ENCODE measurements around the gene NDUFB2.
"Not testable (repeated sequence)": the region's sequence is repeated elsewhere in the genome, so short reads cannot be mapped to it uniquely, and the experiment has no call there.

Gene NDUFB2

GRCh38 chr7:140694592-140694991, 1.9 kb upstream of the NDUFB2 start:
- no peak for DNase-seq

- DNase-seq: no peak
These were observed 1.1 kb upstream of the NDUFB2 start for GRCh38 chr7:140695381-140695780.

GRCh38 chr7:140696024-140696679, 356 bp upstream of the NDUFB2 start:
- peak; percentile 97 for DNase-seq

- no peak for DNase-seq
These were observed 1.1 kb downstream of the NDUFB2 start for GRCh38 chr7:140697447-140698143.

GRCh38 chr7:140698477-140698876, 2.0 kb downstream of the NDUFB2 start:
- peak; percentile 11 for DNase-seq

DNA sequence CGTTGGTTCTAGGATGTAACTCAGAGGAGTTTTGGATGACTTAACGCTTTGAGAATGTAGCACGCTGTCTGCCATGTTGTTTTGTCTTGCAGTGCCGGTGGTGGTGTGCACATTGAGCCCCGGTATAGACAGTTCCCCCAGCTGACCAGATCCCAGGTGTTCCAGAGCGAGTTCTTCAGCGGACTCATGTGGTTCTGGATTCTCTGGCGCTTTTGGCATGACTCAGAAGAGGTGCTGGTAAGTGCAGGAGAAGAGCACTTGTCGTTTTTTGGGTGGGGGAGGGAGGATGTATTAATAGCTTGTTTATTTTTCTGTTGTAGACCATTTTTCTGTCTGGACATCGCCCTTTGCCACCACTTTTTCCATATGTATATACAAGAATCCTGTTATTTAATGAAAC, 6.3 kb downstream of the NDUFB2 start:
- no peak for DNase-seq

DNA sequence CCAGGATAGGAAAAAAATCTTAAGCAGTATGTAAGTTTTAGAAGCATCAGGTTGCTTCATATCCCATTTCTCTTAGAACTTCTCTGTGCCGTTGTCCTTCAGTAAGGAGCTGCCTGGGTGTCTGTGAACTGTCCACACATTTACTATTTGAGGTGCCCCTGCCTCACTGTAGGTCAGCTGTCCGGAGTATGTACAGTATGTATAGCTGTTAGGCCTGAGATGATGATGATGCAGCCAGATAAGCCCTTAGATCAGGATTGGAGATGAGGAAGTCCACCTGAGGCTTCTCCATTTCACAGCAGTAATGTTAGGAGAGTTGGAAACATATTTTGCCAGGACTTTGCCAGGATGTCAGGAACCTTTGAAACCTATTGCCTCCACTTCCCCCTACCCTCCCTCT, 7.7 kb downstream of the NDUFB2 start:
- DNase-seq: no peak

GRCh38 chr7:140707132-140707531, 10.6 kb downstream of the NDUFB2 start:
- no peak for DNase-seq

GRCh38 chr7:140708764-140709163, 12.3 kb downstream of the NDUFB2 start:
- not testable (repeated sequence) for DNase-seq

- DNase-seq: not testable (repeated sequence)
These were observed 15.9 kb downstream of the NDUFB2 start for GRCh38 chr7:140712392-140712791.

- DNase-seq: no peak
These were observed 18.0 kb downstream of the NDUFB2 start for GRCh38 chr7:140714331-140715040.

DNA sequence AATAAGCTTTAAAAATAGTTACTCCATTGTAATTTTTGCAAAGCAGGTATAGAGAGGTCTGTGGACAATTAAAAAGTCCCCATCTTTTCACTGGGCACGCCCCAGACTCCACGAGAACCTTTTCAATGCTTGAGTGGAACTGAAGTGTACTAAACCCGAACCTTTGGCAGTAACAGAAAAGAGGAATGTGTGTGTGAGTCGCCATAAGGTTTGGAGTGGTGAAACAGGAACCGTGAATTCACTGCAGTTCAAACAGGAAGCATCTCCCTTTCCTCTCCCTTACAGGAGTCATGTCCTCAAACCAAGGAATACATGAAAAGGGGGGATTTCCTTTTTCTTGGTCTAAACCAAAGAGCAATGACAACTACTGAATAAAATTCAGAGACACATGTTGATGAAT, 23.2 kb downstream of the NDUFB2 start:
- no peak for DNase-seq

- no peak for DNase-seq
These were observed 25.7 kb downstream of the NDUFB2 start for GRCh38 chr7:140722254-140722653.

DNA sequence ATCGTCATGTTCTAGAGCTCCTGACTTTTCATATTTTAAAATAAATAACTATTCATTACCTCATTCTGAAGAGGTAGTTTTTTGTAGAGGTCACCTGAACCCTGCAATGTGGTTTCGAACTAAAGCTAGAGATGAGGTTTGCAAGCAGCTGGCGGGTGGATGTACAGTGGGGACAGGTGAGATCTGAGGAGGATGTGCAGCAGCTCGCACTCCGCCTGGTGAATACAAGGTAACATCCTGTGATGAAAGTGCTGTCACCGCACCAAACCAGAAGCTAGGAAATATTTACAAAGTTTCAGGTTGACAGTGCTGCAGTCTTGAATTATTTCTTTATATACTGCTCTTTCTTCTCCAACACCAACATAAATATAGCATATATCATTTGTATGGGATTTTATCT, 26.5 kb downstream of the NDUFB2 start:
- no peak for DNase-seq

GRCh38 chr7:140723574-140723973, 27.1 kb downstream of the NDUFB2 start:
- no peak for DNase-seq

DNA sequence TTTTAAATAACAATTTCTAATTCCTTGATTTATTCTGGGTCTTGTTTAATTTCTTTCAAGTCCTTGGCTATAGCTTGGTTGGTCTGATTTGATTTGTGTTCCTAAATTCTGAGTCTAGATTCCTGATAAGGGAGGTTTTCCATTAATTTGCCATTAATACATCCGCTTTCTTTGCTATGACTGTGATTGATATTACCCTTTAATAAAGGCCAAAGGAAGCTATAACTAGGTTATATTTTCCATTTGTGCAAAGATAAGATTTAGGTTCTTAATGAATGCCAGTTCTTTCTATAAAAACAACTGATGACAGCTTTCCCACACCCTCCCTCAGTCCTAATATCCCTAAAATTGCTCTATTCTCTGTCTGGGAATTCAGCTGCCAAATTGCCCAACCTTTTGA, 28.2 kb downstream of the NDUFB2 start:
- DNase-seq: no peak

DNA sequence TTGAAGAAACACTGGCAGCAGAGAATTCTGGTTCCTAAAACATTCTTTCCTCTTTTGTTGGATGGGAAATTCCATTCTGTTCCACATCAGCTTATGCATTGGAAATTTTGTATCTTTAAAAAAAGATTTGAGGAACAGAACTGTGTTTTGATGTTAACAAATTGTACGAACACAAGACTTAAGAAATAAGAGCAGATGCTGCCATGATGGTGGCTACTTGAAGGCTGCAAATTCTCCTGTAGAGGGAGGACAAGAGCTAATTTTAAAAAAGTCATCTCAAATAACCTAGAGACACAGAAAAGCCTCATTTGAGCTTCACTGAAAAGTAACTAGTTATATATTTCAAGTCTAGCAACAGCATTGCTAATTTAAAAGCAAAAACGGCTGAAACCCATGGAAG, 29.8 kb downstream of the NDUFB2 start:
- peak; percentile 20 for DNase-seq

DNA sequence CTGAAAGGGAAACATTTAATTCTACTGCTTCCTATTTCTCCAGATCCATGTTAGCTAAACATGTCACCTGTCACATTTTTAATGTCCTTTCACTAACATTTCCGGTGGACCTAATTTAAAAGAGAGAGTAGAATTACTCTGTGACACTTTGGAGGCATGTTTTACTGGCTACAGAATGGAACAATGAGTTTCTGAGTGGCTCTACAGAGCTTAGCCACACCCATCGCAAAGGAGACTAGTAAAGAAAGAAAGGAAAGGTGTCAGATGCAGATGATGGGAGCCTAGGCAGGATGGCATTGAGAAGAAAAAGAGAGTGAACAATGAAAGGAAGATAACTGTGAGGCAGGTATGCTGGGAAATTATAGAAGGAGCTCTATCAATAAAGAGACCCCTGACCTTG, 35.9 kb downstream of the NDUFB2 start:
- no peak for DNase-seq

DNA sequence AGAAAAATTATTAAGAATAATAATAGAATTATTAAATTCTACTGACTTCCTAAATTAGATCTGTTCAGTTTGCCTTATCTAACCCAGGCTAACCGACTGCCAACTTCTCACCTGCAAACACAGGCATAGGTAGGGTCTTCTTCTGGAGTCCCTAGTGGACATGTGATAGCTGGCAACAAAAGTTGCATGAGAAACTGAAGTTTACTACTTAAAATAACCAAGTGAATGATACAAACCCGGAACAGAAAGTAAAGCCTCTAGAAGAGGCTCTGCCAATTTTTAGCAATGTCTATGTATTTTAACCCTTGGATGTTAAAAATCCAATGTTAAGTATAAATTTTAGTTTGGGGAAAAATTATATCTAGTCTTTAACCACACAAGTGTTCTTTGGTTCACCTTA, 37.6 kb downstream of the NDUFB2 start:
- no peak for DNase-seq

GRCh38 chr7:140734729-140735128, 38.2 kb downstream of the NDUFB2 start:
- DNase-seq: no peak

- DNase-seq: no peak
These were observed 41.8 kb downstream of the NDUFB2 start for GRCh38 chr7:140738280-140738679.

- DNase-seq: not testable (repeated sequence)
These were observed 46.7 kb downstream of the NDUFB2 start for GRCh38 chr7:140743255-140743654.

DNA sequence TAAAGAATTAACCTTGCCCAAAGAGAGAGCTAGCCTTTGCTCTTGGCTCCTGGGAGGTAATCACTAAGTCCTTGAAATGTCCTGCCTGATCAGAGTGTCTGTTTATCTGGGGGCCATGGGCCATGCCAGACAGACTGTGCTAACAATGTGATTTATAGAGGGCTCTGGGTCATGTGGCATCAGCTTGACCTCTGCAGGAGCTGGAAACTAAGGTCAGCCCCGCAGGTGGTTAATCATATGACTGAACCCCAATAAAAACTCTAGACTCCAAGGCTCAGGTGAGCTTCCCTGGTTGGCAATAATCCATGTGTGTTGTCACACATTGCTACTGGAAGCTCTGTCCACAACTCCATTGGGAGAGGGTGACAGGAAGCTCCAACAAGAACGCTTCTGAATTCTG, 47.5 kb downstream of the NDUFB2 start:
- DNase-seq: no peak
